A549 (cell line): ENCODE results near the gene SLC19A1.

Experiments
- CHD2 ChIP-seq: fragments of 150-350 bp; IDR thresholded peaks from 2 replicates; pipeline ENCODE4 v1.6.1; 2014; ENCODE audit warnings: low read length; ENCODE audit not compliant: partially characterized antibody
- CTCF ChIP-seq: fragments of >200 bp; sonication (Bioruptor Twin); formaldehyde crosslinking; IDR thresholded peaks from 3 replicates; pipeline ENCODE4 v1.5.1; 2016
- JUN ChIP-seq, 2 experiments: fragments of >200 bp; sonication (Bioruptor Twin); formaldehyde crosslinking; IDR thresholded peaks; 2 replicates in 1 of 2; 3 replicates in 1 of 2; pipeline ENCODE4 v1.6.1; 2016 to 2017
- JUNB ChIP-seq: fragments of >200 bp; sonication (Bioruptor Twin); formaldehyde crosslinking; IDR thresholded peaks from 2 replicates; pipeline ENCODE4 v1.6.1; 2016
- MYC ChIP-seq: IDR thresholded peaks from 2 replicates; pipeline ENCODE4 v1.6.1; 2012; ENCODE audit warnings: mild to moderate bottlenecking, inconsistent platforms, low read length, improper control_type of control experiment, borderline replicate concordance
- POLR2A ChIP-seq: IDR thresholded peaks from 2 replicates; pipeline ENCODE4 v1.6.1; 2012; ENCODE audit warnings: mild to moderate bottlenecking, low read length
- USF2 ChIP-seq: fragments of 450-650 bp; IDR thresholded peaks from 2 replicates; pipeline ENCODE4 v1.6.1; 2014; ENCODE audit warnings: antibody characterized with exemption

GRCh38 chr21:45543710-45544448 lies 1.6 kb upstream of the SLC19A1 start:
- TF ChIP-seq CHD2 (no peak), JUN (IDR thresholded peaks at IDR 0.05) (no peak), JUNB (no peak), POLR2A (no peak), CTCF (no peak), USF2 (no peak), MYC (no peak)
